Activated CD4-positive, alpha-beta T cell treated with anti-CD3 and anti-CD28 coated beads, Interleukin-2, amount 50 U/mL, for 1 hour (primary cell): Measurements from ENCODE around the gene EIF5A2.
"Not testable (repeated sequence)": the region's sequence is repeated elsewhere in the genome, so short reads cannot be mapped to it uniquely, and the experiment has no call there.

Experiments
- DNase-seq: peaks from one replicate; pipeline ENCODE4 v3.0.0-alpha.2; 2020

The EIF5A2 gene

DNA sequence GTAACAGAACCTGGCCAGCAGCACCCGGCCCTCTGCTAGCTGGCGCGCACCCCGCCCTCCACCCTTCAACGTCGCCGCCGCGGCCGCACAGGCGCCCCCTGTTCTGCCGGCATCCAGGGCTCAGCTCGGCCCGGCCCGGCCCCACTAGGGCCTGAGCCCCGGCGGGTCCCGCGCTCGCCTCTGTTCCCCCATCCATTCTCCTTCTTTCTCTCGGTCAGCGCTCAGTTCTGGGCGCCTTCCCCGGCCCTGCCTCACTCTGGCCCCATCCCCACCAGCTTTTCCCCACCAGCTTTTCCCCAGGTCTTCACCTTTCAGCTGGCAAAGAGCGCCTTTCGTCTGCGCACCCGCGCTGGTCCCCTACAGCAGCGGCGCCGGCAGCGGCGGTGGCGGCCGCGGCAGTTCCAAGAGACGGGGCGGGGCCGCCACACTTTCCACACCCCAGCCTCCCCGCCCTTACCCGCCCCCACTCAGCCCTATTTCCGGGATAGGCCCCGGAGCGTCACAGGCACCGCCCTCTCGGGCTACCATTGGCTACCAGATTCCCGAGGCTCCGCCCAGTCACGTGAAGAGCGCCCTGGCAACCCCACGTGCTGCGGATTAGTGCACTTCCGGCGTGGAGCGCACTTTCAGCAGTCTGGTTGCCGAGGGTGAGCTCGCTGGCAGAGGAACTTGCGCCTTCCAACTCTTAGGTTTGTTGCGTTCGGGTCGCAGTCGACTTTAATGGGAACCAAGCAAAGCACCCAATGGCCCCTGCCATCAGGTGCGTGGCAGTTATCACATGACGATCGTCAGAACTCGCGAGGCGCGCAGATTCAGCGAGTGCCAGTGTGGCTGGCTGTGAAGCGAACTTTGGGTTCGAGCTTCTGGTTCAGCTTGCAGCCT lies at the start of gene EIF5A2:
Gene EIF5A2 (minus strand): TSS at position 403 of the 882 bp plus-strand sequence. CDS start 831 bp downstream, outside the sequence.
- peak; percentile 96 for DNase-seq

DNA sequence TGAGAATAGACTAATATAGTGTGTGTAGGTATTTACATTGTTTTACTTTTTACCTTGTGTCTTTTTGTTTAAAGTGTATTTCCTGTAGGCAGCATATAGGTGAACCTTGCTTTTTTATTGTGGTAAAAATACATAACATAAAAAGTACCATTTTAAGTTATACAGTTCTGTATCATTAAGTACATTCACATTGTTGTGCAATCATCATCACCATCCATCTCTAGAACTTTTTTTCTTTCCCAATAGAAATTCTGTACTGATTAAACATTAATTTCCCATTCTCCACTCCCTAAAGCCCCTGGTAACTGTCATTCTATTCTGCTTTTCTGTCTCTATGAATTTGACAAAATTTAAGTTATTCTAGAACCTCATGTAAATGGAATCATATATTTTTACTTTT lies 48.2 kb upstream of the EIF5A2 start:
- no peak for DNase-seq

DNA sequence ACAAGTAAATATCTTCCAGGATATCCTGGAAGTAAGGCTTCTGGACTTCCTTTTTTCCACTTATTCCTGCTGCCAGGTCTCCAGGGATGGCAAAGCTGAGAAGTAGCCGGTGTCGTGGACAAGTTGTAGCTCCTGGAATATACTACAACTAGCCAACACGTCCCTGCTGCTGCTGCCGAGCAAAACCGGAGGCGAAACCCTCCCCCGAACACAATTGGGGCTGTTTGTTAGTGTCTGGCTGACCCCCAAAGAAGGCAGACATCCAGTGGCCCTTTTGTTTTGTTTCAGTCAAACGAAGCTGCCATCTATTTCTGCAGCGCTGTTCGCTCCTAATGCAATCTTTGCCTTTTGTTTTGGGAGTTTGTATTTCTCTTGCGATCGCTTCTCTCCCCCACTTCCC lies 45.3 kb upstream of the EIF5A2 start:
- DNase-seq: no peak

GRCh38 chr3:170953229-170953628 lies 44.8 kb upstream of the EIF5A2 start:
- no peak for DNase-seq

GRCh38 chr3:170949211-170949610 lies 40.8 kb upstream of the EIF5A2 start:
- DNase-seq: no peak

GRCh38 chr3:170947018-170947769 lies 38.8 kb upstream of the EIF5A2 start:
- DNase-seq: no peak

GRCh38 chr3:170942011-170942410 lies 33.6 kb upstream of the EIF5A2 start:
- no peak for DNase-seq

DNA sequence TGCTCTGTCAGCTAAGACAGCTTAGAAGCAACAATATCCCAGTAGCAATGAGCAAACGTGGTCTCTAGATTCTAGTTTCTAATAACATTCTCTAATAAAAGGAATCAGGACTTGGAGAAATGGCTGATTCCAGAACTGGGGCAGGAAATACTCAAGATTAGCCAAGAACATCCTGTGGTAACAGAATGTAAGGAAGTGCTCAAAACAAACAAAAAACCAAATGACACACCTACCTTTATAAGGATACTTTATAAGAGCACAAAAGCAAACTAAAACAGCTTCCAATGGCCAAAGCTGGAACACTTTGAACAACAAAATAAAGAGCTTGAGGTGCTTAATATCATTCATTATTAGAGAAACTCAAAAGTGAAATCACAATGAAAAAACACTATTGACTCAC lies 33.1 kb upstream of the EIF5A2 start:
- DNase-seq: no peak

GRCh38 chr3:170933039-170933438 lies 24.6 kb upstream of the EIF5A2 start:
- DNase-seq: not testable (repeated sequence)

- DNase-seq: not testable (repeated sequence)
Observed at GRCh38 chr3:170923553-170923952, 15.1 kb upstream of the EIF5A2 start.

GRCh38 chr3:170918715-170919114 lies 10.3 kb upstream of the EIF5A2 start:
- DNase-seq: no peak

GRCh38 chr3:170914690-170915089 lies 6.3 kb upstream of the EIF5A2 start:
- no peak for DNase-seq

- DNase-seq: no peak
Observed at GRCh38 chr3:170914212-170914611, 5.8 kb upstream of the EIF5A2 start.

DNA sequence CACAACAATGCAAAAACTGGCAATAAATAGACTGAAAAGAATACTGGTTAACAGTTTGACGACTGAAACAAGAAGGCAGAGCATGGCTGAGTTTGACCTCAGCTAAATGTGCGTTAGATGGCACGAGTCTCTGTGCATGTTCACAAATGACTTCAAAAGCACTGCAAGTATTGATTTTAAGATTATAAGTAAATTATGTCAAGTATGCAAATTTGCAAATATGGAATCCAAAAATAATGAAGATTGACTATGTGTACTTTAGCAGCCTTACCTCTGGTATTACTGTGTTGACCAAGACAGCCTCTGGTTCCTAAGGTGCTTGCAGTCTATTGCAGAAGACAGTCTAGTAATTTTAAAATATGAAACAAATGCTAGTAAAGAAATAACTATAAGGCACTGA lies 2.6 kb upstream of the EIF5A2 start:
- DNase-seq: no peak

- DNase-seq: no peak
Observed at GRCh38 chr3:170910542-170910941, 2.1 kb upstream of the EIF5A2 start.

DNA sequence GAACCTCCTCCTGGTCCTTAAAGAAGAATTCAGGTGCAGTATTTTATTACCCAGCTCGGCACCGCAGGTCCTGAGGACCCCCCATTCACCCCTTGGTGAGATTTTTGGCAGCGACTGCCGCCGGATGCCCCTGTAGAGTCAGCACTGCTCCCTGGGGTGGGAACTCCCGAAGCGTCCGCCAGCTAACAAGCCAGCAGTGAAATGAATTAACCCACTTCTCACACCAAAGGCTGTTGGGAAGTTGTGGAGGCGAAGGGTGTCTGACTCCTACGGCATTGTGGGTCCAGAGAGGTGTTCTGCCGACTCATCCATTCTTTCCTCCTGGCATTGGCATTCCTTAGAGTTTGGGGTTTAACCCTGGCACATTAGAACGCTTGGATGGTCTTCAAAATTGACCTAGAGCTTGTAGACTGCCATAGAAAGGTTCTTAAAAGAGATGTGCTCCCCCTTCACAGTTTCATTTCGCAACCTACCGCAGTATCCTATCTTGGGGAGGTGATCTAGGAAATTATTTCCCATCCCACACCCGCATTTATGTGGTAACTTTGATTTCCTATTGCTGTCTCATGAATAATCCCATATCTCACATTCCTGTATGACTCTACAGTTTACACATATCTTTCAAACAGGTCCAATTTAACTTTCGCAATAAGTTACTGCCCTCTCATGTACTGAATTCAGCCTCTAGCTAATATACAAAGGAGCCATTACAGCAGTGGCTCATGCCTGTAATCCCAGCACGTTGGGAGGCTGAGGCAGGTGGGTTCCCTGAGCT lies 879 bp upstream of the EIF5A2 start:
- DNase-seq: no peak

DNA sequence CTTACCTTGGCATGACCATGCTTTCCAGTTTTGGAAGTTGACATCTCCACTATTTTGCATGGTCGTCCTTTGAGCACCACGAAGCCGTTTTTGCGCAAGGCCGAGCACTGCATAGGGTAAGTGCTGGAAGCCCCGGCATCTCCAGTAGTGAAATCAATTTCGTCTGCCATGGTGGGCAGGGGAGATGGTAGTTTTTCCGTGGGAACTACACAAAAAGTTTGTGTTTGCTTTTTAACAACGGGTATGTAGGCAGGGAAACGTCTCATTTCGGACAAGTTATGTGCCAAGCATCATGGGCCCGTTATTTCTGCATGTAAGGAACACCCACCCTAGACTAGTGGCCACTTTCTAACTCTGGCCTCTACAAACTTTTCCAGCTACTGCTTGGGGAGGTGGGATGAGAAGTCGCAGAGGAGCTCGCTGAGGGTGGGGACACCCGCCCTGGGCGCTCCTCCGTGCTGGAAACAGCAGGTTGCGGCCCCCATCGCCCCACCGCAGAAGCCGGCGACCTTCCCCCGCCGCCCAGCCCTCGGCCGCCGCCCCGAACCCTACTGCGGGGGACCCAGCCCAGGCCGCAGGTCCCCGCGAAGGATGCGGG lies 701 bp downstream of the EIF5A2 start:
- no peak for DNase-seq

GRCh38 chr3:170905862-170906261 lies 2.6 kb downstream of the EIF5A2 start:
- no peak for DNase-seq

GRCh38 chr3:170903123-170903522 lies 5.3 kb downstream of the EIF5A2 start:
- DNase-seq: no peak

DNA sequence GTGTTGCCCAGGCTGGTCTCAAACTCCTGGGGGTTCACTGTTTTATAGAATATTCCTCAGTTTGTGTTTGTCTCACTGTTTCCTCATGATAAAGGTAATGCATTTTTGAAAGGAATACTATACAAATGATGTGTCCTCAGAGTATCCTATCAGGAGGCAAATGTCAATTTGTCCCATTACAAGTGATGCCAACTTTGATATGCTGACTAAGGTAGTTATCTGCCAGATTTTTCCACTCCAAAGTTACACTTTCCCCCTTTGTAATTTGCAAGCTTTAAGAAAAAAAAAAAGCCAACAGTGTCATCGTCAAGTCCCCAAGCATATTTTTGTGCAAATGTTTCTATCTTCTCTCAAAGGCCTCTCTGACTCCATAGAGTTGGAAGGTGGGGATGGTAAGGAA lies 9.0 kb downstream of the EIF5A2 start:
- no peak for DNase-seq

GRCh38 chr3:170897978-170898377 lies 10.5 kb downstream of the EIF5A2 start:
- DNase-seq: no peak

- not testable (repeated sequence) for DNase-seq
Observed at GRCh38 chr3:170897199-170897598, 11.2 kb downstream of the EIF5A2 start.

DNA sequence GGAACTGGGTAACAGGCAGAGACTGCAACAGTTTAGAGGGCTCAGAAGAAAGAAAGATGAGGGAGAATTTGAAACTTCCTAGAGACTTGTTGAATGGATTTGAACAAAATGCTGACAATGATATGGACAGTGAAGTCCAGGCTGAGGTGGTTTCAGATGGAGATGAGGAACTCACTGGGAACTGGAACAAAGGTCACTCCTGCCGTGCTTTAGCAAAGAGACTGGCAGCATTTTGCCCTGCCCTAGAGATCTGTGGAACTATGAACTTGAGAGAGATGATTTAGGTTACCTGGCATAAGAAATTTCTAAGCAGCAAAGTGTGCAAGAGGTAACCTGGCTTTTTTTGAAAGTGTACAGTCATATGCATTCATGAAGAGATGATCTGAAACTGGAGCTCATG lies 11.7 kb downstream of the EIF5A2 start:
- no peak for DNase-seq
